Stimulated activated CD4-positive, alpha-beta T cell treated with anti-CD3 and anti-CD28 coated beads, TNF-alpha, amount 100 ng/mL, for 48 hours (primary cell): ENCODE data around the gene TBX19.

Source experiments
- DNase-seq, 3 donors: peaks; one replicate each; pipeline ENCODE4 v3.0.0-alpha.2; 2020; ENCODE audit warnings: low read depth in 3 of 3

The TBX19 gene

GRCh38 chr1:168320149-168320548, 39.5 kb downstream of the TBX19 start:
- DNase-seq = no peak

GRCh38 chr1:168320800-168321450, 40.2 kb downstream of the TBX19 start:
- peak in 2 of 3 donors; percentile 4 to 11 for DNase-seq

GRCh38 chr1:168321945-168322344, 41.3 kb downstream of the TBX19 start:
- no peak for DNase-seq

- no peak for DNase-seq
Observed at GRCh38 chr1:168324745-168325425, 44.2 kb downstream of the TBX19 start.

GRCh38 chr1:168328731-168329364, 48.2 kb downstream of the TBX19 start:
- DNase-seq = no peak

GRCh38 chr1:168330285-168330684, 49.6 kb downstream of the TBX19 start:
- DNase-seq = no peak

GRCh38 chr1:168331569-168331968, 50.9 kb downstream of the TBX19 start:
- no peak for DNase-seq

- DNase-seq = no peak
Observed at GRCh38 chr1:168333562-168334276, 53.0 kb downstream of the TBX19 start.

- no peak for DNase-seq
Observed at GRCh38 chr1:168335500-168335899, 54.8 kb downstream of the TBX19 start.

- DNase-seq = no peak
Observed at GRCh38 chr1:168338589-168339503, 58.2 kb downstream of the TBX19 start.

- no peak for DNase-seq
Observed at GRCh38 chr1:168340781-168341482, 60.3 kb downstream of the TBX19 start.

- no peak for DNase-seq
Observed at GRCh38 chr1:168341483-168341975, 60.9 kb downstream of the TBX19 start.

- peak; percentile 72 to 85 (median 81) for DNase-seq
Observed at GRCh38 chr1:168342572-168343280, 62.0 kb downstream of the TBX19 start.

- no peak for DNase-seq
Observed at GRCh38 chr1:168343566-168343965, 62.9 kb downstream of the TBX19 start.

- DNase-seq = no peak
Observed at GRCh38 chr1:168344517-168344916, 63.8 kb downstream of the TBX19 start.

- no peak for DNase-seq
Observed at GRCh38 chr1:168345939-168346338, 65.3 kb downstream of the TBX19 start.

GRCh38 chr1:168347630-168348029, 67.0 kb downstream of the TBX19 start:
- no peak for DNase-seq

- DNase-seq = no peak
Observed at GRCh38 chr1:168348146-168348709, 67.6 kb downstream of the TBX19 start.
